Mesenteric fat pad (tissue), 1 donor: ENCODE measurements around the gene EIF5AL1. TPM values are rescaled to one million over a fixed set of nuclear protein-coding genes. Genes with fewer than 3 reads are reported as not detected.
"Not testable (repeated sequence)": the region's sequence is repeated elsewhere in the genome, so short reads cannot be mapped to it uniquely, and the experiment has no call there.

Experiments
- DNase-seq: peaks from one replicate; pipeline ENCODE4 v3.0.0-alpha.2; 2020; ENCODE audit warnings: low spot score
- total RNA-seq: library from RNA; stranded (reverse); fragmentation: NEBNext Ultra II Directional; extraction: Animal tissue kit (Norgen Biotek cat#: 25700); gene quantifications from one replicate; pipeline ENCODE4 v1.2.1, GENCODE V29; 2021
- donor health status: DM: yes; HTN: yes; CAD: no.

EIF5AL1 gene
- total RNA-seq, 1 donor from 2014 or later, result 0.22 TPM

DNA sequence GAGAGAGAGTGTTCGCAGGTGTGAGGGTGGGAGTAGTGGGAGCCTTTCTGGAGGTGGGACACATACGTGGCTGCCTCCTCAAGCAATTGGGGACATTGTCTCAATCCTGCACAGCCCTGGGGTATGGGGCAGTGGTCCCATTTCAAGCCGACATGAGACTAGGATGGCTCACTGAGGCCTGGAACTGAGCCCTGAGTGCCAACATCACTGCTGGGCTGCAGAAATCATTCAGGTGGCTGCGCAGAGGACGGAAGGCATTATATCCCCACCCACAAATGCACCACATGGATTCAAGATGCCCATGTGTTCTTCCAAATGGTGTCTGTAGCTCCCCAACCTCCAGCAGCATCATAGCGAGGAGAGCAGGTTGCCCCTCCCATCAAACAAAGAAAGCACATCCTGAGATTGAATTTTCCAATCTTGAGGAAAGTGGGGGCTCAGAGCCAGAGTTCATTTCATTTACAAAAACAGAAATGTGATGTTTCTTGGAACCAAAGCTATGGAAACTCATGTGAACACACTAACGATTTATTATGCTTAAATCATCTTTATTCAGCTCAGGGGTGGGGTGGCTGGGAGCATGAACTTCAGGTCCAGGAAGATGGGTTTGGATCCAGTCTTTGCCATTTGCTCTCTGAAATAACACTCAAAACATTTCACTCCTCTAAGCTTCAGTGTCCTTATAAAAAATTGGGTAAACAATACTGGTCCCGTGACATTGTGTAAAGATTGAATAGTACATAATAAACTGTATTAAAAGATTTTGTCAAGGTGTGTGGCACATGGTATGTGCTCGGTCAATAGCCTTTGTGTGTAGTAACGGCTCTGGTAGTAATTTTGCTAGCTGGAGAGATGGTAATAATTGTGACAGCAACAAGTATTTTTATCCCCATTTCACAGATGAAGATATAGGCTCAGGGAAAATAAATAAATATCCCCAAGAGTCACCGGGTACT is 43.3 kb downstream of the EIF5AL1 start:
- no peak for DNase-seq

GRCh38 chr10:79556961-79557360 is 44.6 kb downstream of the EIF5AL1 start:
- not testable (repeated sequence) for DNase-seq

DNA sequence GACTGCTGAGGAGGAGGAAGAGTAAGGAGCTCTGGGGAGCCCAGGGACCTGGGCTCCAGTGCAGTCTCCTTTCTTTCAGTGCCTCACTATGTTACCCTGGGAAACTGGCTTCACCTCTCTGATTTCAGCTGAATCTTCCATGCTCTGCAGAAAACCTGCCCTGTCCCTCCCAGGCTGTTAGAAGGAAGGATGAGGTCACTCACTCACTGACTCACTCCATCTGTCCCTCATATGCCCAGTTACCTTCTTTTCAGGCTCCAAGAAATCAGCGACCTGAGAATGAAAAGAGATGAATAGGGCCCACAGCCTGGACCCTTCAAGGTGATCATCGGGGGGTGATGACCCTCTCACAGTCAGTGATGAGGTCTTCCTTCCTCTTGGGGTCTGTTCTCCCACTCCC is 47.4 kb downstream of the EIF5AL1 start:
- no peak for DNase-seq

GRCh38 chr10:79560160-79560709 is 47.9 kb downstream of the EIF5AL1 start, which contains the start of gene SFTPA2:
TSS of gene SFTPA2 (minus strand) at chr10:79560407. CDS start at chr10:79559483, 924 bp downstream.
- DNase-seq, result no peak

- DNase-seq, result no peak
Measured at GRCh38 chr10:79561257-79561656, 48.9 kb downstream of the EIF5AL1 start.

DNA sequence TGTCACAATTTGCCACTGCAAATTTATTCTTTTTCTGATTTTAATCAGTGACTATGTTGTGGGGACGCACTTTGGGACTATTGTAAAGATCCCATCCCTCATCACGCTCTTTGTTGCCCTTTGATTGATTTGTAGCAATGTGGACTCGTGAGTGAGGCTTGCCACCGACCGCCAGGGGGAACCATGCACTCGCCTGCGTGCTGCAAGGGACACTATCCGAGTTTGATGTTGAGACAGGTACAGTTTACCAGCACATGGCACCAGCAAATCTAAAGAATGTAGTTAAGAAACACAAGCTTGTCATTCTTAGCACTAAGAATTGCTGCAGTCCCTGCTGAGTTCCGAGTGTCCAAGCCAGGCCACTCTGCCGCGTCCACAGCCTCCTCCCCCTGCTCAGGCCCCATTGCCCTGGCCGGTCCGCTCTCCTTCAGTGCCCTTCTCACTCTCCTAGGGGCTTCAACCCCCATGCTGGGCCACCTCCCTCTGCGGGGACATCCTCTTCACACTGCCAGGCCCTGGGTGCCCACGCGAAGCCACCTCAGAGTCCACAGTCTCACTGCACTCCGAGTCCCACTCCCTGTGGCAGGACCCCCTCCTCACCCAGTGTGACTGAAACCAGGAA is 49.9 kb downstream of the EIF5AL1 start:
- DNase-seq, result no peak

- no peak for DNase-seq
Measured at GRCh38 chr10:79563426-79563825, 51.1 kb downstream of the EIF5AL1 start.

Other genes with a start within 250 kb of the EIF5AL1 start
- gene PPIF, start 165.1 kb upstream of the EIF5AL1 start, total RNA-seq, result 181 TPM
- 90.8 TPM for gene ZCCHC24, start 66.9 kb upstream of the EIF5AL1 start, total RNA-seq
- not detected for gene SFTPA2, start 47.9 kb downstream of the EIF5AL1 start, total RNA-seq
- gene SFTPA1, start 98.4 kb downstream of the EIF5AL1 start, total RNA-seq, result not detected
- 0.48 TPM for gene NUTM2B, start 190.7 kb downstream of the EIF5AL1 start, total RNA-seq